H9 (cell line): Measurements from ENCODE around the gene DLGAP4. TPM values are rescaled to one million over a fixed set of nuclear protein-coding genes. Genes with fewer than 3 reads are reported as not detected.

Experiments used
- DNase-seq: peaks from one replicate; pipeline ENCODE4 v3.0.0-alpha.2; 2017
- H2AFZ ChIP-seq: one replicate; pipeline ENCODE4 v1.6.1; 2013; ENCODE audit warnings: mild to moderate bottlenecking, low read length, control low read depth, moderate library complexity
- H2AK5ac ChIP-seq: 2 replicates; pipeline ENCODE4 v1.6.1; 2013; ENCODE audit warnings: low read length, control low read depth, mixed read lengths; ENCODE audit not compliant: insufficient read length
- H2BK120ac ChIP-seq: one replicate; pipeline ENCODE4 v1.6.1; 2013; ENCODE audit warnings: low read depth, mild to moderate bottlenecking, low read length, control low read depth, inconsistent platforms; ENCODE audit not compliant: poor library complexity, severe bottlenecking
- H2BK12ac ChIP-seq: 2 replicates; pipeline ENCODE4 v1.6.1; 2013; ENCODE audit warnings: low read length, control low read depth, mixed read lengths, low read depth; ENCODE audit not compliant: insufficient read length
- H2BK15ac ChIP-seq: 2 replicates; pipeline ENCODE4 v1.6.1; 2013; ENCODE audit warnings: low read depth, low read length, control low read depth
- H2BK20ac ChIP-seq: one replicate; pipeline ENCODE4 v1.6.1; 2013; ENCODE audit warnings: low read depth, mild to moderate bottlenecking, low read length, control low read depth, inconsistent platforms; ENCODE audit not compliant: poor library complexity, severe bottlenecking
- H2BK5ac ChIP-seq: 2 replicates; pipeline ENCODE4 v1.6.1; 2013; ENCODE audit warnings: low read length, control low read depth, mixed read lengths; ENCODE audit not compliant: insufficient read length
- H3K14ac ChIP-seq: 2 replicates; pipeline ENCODE4 v1.6.1; 2013; ENCODE audit warnings: low read length, control low read depth; ENCODE audit not compliant: insufficient read depth
- H3K18ac ChIP-seq: 2 replicates; pipeline ENCODE4 v1.6.1; 2013; ENCODE audit warnings: low read depth, mild to moderate bottlenecking, mixed read lengths, low read length, control low read depth; ENCODE audit not compliant: insufficient read length
- H3K23ac ChIP-seq: 2 replicates; pipeline ENCODE4 v1.6.1; 2013; ENCODE audit warnings: low read length, control low read depth, mixed read lengths, low read depth; ENCODE audit not compliant: insufficient read length
- H3K23me2 ChIP-seq: 2 replicates; pipeline ENCODE4 v1.6.1; 2013; ENCODE audit warnings: low read depth, mild to moderate bottlenecking, mixed read lengths, low read length, control low read depth; ENCODE audit not compliant: insufficient read length, poor library complexity, severe bottlenecking
- H3K27ac ChIP-seq: 2 replicates; pipeline ENCODE4 v1.5.1; 2013; ENCODE audit warnings: low read length, control low read depth, mixed read lengths, low read depth; ENCODE audit not compliant: insufficient read length
- H3K27me3 ChIP-seq: 2 replicates; pipeline ENCODE4 v1.6.1; 2013; ENCODE audit warnings: low read length, control low read depth, inconsistent platforms; ENCODE audit not compliant: insufficient read depth
- H3K4ac ChIP-seq: 2 replicates; pipeline ENCODE4 v1.6.1; 2013; ENCODE audit warnings: low read depth, mild to moderate bottlenecking, control low read depth, inconsistent platforms, low read length, moderate library complexity
- H3K4me1 ChIP-seq: 2 replicates; pipeline ENCODE4 v1.6.1; 2013; ENCODE audit warnings: low read length, control low read depth, inconsistent platforms; ENCODE audit not compliant: insufficient read depth
- H3K4me2 ChIP-seq: 2 replicates; pipeline ENCODE4 v1.6.1; 2013; ENCODE audit warnings: low read length, control low read depth, mixed read lengths; ENCODE audit not compliant: insufficient read length, insufficient read depth
- H3K56ac ChIP-seq: 2 replicates; pipeline ENCODE4 v1.6.1; 2013; ENCODE audit warnings: low read depth, mild to moderate bottlenecking, mixed read lengths, low read length, control low read depth; ENCODE audit not compliant: insufficient read length
- H3K79me1 ChIP-seq: 2 replicates; pipeline ENCODE4 v1.6.1; 2013; ENCODE audit warnings: low read depth, mild to moderate bottlenecking, moderate library complexity, low read length, control low read depth, inconsistent platforms; ENCODE audit not compliant: insufficient read depth, poor library complexity, severe bottlenecking
- H3K79me2 ChIP-seq: 2 replicates; pipeline ENCODE4 v1.6.1; 2013; ENCODE audit warnings: low read length, control low read depth, inconsistent platforms; ENCODE audit not compliant: insufficient read depth
- H3K9ac ChIP-seq: 2 replicates; pipeline ENCODE4 v1.6.1; 2013; ENCODE audit warnings: low read length, control low read depth, mixed read lengths; ENCODE audit not compliant: insufficient read length; ENCODE audit errors: extremely low read depth
- H3K9me3 ChIP-seq: one replicate; pipeline ENCODE4 v1.6.1; 2013; ENCODE audit warnings: low read depth, low read length, inconsistent platforms; ENCODE audit not compliant: control insufficient read depth
- H3T11ph ChIP-seq: one replicate; pipeline ENCODE4 v1.6.1; 2013; ENCODE audit warnings: mild to moderate bottlenecking, low read length, control low read depth, inconsistent platforms
- H4K20me1 ChIP-seq: one replicate; pipeline ENCODE4 v1.6.1; 2013; ENCODE audit not compliant: control insufficient read depth, insufficient read length, insufficient read depth
- H4K5ac ChIP-seq: 2 replicates; pipeline ENCODE4 v1.6.1; 2013; ENCODE audit warnings: low read depth, mild to moderate bottlenecking, mixed read lengths, low read length, control low read depth; ENCODE audit not compliant: insufficient read length
- H4K8ac ChIP-seq: replicated peaks from 2 replicates; pipeline ENCODE4 v1.6.1; 2013; ENCODE audit warnings: low read length, control low read depth, mixed read lengths, low read depth; ENCODE audit not compliant: insufficient read length
- H4K91ac ChIP-seq: 2 replicates; pipeline ENCODE4 v1.6.1; 2013; ENCODE audit warnings: low read depth, mild to moderate bottlenecking, moderate library complexity, mixed read lengths, low read length, control low read depth; ENCODE audit not compliant: insufficient read length
- H3K27ac Mint-ChIP-seq, 3 experiments: 2 replicates in 2 of 3; 3 replicates in 1 of 3; pipeline ENCODE4 v1.8.0; 2020 to 2021; ENCODE audit warnings: mixed read lengths in 3 of 3, mild to moderate bottlenecking in 1 of 3, moderate library complexity in 1 of 3
- H3K27me3 Mint-ChIP-seq: 2 replicates; pipeline ENCODE4 v1.8.0; 2021; ENCODE audit warnings: low read depth, mild to moderate bottlenecking, moderate library complexity, mixed read lengths
- H3K36me3 Mint-ChIP-seq, 3 experiments: 2 replicates in 2 of 3; 3 replicates in 1 of 3; pipeline ENCODE4 v1.8.0; 2020 to 2021; ENCODE audit warnings: low read depth in 3 of 3, mixed read lengths in 3 of 3; ENCODE audit not compliant: insufficient read depth in 1 of 3
- H3K4me1 Mint-ChIP-seq, 2 experiments: 2 replicates each; pipeline ENCODE4 v1.8.0; 2020; ENCODE audit warnings: mixed read lengths in 2 of 2
- H3K4me3 Mint-ChIP-seq, 2 experiments: 2 replicates in 1 of 2; 3 replicates in 1 of 2; pipeline ENCODE4 v1.8.0; 2020 to 2021; ENCODE audit warnings: mild to moderate bottlenecking in 2 of 2, mixed read lengths in 2 of 2, moderate library complexity in 1 of 2
- H3K9me3 Mint-ChIP-seq, 2 experiments: 2 replicates in 1 of 2; 3 replicates in 1 of 2; pipeline ENCODE4 v1.8.0; 2020; ENCODE audit warnings: mild to moderate bottlenecking in 2 of 2, mixed read lengths in 2 of 2, moderate library complexity in 1 of 2
- WGBS: extraction: QIAGEN DNeasy Blood & Tissue Kit; methylation state at CpG from one replicate; pipeline ENCODE4 v1.1.7; 2013; ENCODE audit warnings: missing lambda C conversion rate, low lambda C conversion rate, mixed read lengths; ENCODE audit not compliant: insufficient read length; ENCODE audit errors: extremely low coverage; 5-methylcytosine and 5-hydroxymethylcytosine counted together
- total RNA-seq: library from RNA; stranded (reverse); gene quantifications from 2 replicates; pipeline ENCODE4 v1.2.1, GENCODE V29; 2021
- TF ChIP-seq, protein P1 (sequence below): fragments of 200-600 bp; sonication (generic); conservative IDR thresholded peaks from 3 replicates; pipeline ENCODE4 v1.8.0; 2021; ENCODE audit warnings: antibody characterized with exemption, mild to moderate bottlenecking

Gene DLGAP4
- total RNA-seq, 1 experiment from 2014 or later, result 48.0 TPM

DNA sequence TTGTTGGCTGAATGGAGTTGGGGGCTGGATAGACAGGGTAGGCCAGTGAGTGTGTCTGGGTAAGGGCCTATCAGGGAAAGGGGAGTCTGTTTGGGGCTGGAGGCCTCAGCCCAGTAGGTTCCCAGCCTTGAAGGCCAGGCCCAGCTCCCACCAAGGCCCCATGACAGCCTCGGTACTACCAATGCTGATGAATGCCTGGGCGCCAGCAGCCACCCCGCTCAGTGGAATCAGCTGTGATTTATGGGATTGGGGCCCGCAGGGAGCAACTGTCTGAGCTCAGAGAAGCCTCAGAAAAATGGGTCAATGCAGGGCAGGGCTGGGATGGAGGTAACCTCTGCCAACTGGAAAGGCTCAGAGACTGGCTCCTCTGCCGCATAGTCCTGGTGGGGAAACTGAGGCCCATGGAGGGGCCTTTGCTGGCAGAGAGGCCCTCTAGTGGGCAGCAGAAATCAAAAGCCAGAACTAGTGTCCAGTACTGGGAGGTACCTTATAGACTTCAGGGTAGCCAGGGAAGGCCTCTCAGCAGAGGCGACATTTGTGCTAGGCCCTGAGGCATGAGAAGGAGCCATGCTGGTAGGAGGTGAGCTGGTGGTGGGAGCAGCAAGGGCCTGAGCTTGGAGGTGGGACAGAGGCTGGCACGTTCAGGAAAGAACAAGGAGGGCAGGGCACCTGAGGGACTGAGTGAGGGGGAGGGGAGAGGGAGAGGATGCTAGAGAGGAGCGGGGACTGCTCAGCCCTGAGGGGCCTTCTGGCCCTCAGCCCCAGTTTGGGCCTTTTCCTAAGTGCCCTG lies 36.4 kb downstream of the DLGAP4 start:
- no peak overlapping the region for H2BK120ac ChIP-seq
- peaks cover 2% of the 10 kb centered on the region for H3K27me3 Mint-ChIP-seq
- no peak overlapping the region for H3K4ac ChIP-seq
- TF ChIP-seq, protein P1, sequence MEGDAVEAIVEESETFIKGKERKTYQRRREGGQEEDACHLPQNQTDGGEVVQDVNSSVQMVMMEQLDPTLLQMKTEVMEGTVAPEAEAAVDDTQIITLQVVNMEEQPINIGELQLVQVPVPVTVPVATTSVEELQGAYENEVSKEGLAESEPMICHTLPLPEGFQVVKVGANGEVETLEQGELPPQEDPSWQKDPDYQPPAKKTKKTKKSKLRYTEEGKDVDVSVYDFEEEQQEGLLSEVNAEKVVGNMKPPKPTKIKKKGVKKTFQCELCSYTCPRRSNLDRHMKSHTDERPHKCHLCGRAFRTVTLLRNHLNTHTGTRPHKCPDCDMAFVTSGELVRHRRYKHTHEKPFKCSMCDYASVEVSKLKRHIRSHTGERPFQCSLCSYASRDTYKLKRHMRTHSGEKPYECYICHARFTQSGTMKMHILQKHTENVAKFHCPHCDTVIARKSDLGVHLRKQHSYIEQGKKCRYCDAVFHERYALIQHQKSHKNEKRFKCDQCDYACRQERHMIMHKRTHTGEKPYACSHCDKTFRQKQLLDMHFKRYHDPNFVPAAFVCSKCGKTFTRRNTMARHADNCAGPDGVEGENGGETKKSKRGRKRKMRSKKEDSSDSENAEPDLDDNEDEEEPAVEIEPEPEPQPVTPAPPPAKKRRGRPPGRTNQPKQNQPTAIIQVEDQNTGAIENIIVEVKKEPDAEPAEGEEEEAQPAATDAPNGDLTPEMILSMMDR, result no peak
- no peaks in the 10 kb centered on the region for H4K20me1 ChIP-seq
- H3K4me2 ChIP-seq, result no peak overlapping the region
- H4K5ac ChIP-seq, result no peak overlapping the region
- no CpG with 5 or more reads among the region's 8 CpGs for WGBS
- no peaks in the 10 kb centered on the region for H3K4me1 ChIP-seq
- peaks cover 10 to 27% of the 10 kb centered on the region in 2 experiments for H3K4me1 Mint-ChIP-seq
- no peak overlapping the region for H3K9ac ChIP-seq
- H3K27ac Mint-ChIP-seq, result no peak overlapping the region
- no peaks in the 10 kb centered on the region for H3K36me3 Mint-ChIP-seq
- no peak overlapping the region for H4K91ac ChIP-seq
- no peaks in the 10 kb centered on the region for H3K79me2 ChIP-seq
- DNase-seq, result no peak
- no peak overlapping the region; the same call in 1 of the 2 replicates for H3K14ac ChIP-seq
- no peak overlapping the region for H2BK12ac ChIP-seq
- H3K27me3 ChIP-seq, result no peaks in the 10 kb centered on the region
- no peak overlapping the region for H3K56ac ChIP-seq
- H3K4me3 Mint-ChIP-seq, result no peak overlapping the region
- H2BK20ac ChIP-seq, result no peak overlapping the region
- H2AK5ac ChIP-seq, result no peak overlapping the region
- no peaks in the 10 kb centered on the region for H3K79me1 ChIP-seq
- H3K23me2 ChIP-seq, result no peaks in the 10 kb centered on the region
- no peak overlapping the region for H3K18ac ChIP-seq
- no peak overlapping the region for H3T11ph ChIP-seq
- no peak overlapping the region for H2BK5ac ChIP-seq
- no peaks in the 10 kb centered on the region for H3K9me3 ChIP-seq
- H4K8ac ChIP-seq, result no peak overlapping the region
- no peak overlapping the region for H3K27ac ChIP-seq
- no peaks in the 10 kb centered on the region for H3K9me3 Mint-ChIP-seq
- H3K23ac ChIP-seq, result no peak overlapping the region
- no peak overlapping the region for H2AFZ ChIP-seq
- no peak overlapping the region for H2BK15ac ChIP-seq
